Measurements from ENCODE around the gene PTPN4. TPM values are rescaled to one million over a fixed set of nuclear protein-coding genes. Genes with fewer than 3 reads are reported as not detected.

The PTPN4 gene
- total RNA-seq, 1 experiment from 2014 or later = 8.0 TPM

DNA sequence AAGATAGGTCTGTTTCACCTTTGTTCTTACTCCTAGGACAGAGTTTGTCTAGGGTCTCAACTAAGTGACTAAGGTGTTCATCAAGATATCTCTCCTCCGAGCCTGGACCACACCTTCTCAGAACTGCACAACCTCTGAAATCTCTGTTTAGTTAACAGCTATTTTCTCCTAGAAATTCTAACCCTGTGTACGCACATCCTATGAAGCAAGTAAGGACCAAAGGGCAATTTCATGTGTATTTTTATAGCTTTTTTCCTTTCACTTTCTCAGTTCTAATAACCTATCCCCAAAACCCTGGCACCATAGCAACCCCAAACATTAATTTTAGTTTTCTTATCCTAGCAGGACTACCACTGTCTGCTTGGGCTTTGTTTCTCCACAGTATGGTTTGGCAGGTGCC is 59.1 kb downstream of the PTPN4 start:
- no peak overlapping the region for H3K27ac ChIP-seq
- H3K9me3 ChIP-seq (replicated peaks) = no peaks in the 10 kb centered on the region
- H3K4me3 ChIP-seq = no peak overlapping the region
- H3K4me1 ChIP-seq (replicated peaks) = peaks cover 43% of the 10 kb centered on the region
- DNase-seq (ENCODE audit: low read depth in 1 of 2, low spot score in 2 of 2) = no peak
- no peaks in the 10 kb centered on the region for H3K27me3 ChIP-seq (replicated peaks)
- no peaks in the 10 kb centered on the region for H3K36me3 ChIP-seq

DNA sequence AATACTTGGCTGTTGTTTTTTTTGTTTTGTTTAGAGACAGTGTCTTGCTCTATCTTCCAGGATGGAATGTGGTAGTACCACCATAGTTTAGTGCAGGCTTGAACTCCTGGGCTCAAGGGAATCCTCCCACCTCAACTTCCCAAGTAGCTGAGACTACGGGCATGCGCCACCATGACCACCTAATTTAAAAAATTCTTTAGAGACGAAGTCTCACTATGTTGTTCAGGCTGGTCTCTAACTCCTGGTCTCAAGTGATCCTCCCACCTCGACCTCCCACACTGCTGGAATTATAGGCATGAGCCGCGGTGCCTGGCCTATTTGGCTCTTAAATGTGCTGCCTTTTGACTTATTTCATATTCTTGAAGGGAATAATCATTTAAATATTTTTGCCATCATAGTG is 60.1 kb downstream of the PTPN4 start:
- Histone ChIP-seq H3K4me1 (replicated peaks) (peaks cover 45% of the 10 kb centered on the region), H3K27me3 (replicated peaks) (no peaks in the 10 kb centered on the region), H3K4me3 (no peak overlapping the region), H3K9me3 (replicated peaks) (no peaks in the 10 kb centered on the region), H3K27ac (peak overlapping the region; percentile 30; the same call in 1 of the 2 replicates), H3K36me3 (no peaks in the 10 kb centered on the region)
- no peak for DNase-seq (ENCODE audit: low read depth in 1 of 2, low spot score in 2 of 2)

DNA sequence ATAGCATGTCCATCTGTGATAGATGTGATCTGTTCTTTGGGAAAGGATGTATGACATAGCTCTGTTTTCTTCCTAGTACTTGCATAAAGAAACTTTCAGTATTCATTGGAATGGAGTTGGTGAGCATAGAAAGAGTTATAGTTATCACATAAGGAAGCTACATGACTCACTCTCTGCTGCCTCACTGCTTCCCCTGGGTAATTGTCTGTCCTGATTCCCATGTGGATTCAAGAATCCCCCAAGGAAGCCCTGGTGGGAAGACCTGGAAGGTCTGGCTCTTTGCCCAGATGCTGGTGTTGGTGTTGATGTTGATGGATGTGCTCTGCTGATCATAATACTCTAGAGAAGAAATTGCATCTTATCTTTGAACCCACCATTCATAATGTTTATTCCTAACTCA is 60.6 kb downstream of the PTPN4 start:
- peak; percentile 82 to 89 for DNase-seq (ENCODE audit: low read depth in 1 of 2, low spot score in 2 of 2)
- Histone ChIP-seq H3K4me3 (no peak overlapping the region), H3K9me3 (replicated peaks) (no peaks in the 10 kb centered on the region), H3K27ac (peak overlapping the region; percentile 30; the same call in 1 of the 2 replicates), H3K4me1 (replicated peaks) (peaks cover 45% of the 10 kb centered on the region), H3K27me3 (replicated peaks) (no peaks in the 10 kb centered on the region), H3K36me3 (no peaks in the 10 kb centered on the region)

DNA sequence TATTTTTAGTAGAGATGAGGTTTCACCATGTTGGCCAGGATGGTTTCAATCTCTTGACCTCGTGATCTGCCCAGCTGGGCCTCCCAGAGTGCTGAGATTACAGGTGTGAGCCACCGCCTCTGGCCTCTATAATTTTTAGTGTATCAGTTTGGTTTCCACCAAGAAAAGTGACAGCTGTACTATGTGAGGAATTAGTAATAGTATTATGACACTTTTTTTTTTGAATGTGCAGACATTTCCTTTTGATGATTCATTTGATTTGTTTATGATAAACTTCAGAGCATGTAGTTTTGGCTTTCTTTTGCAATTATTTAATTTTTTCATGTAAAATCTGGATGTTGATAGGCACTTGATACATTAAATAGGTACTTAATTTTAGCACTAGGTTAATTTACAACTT is 61.5 kb downstream of the PTPN4 start:
- Histone ChIP-seq H3K4me3 (no peak overlapping the region), H3K27ac (no peak overlapping the region), H3K9me3 (replicated peaks) (no peaks in the 10 kb centered on the region), H3K4me1 (replicated peaks) (peaks cover 45% of the 10 kb centered on the region), H3K27me3 (replicated peaks) (no peaks in the 10 kb centered on the region), H3K36me3 (no peaks in the 10 kb centered on the region)
- no peak for DNase-seq (ENCODE audit: low read depth in 1 of 2, low spot score in 2 of 2)

DNA sequence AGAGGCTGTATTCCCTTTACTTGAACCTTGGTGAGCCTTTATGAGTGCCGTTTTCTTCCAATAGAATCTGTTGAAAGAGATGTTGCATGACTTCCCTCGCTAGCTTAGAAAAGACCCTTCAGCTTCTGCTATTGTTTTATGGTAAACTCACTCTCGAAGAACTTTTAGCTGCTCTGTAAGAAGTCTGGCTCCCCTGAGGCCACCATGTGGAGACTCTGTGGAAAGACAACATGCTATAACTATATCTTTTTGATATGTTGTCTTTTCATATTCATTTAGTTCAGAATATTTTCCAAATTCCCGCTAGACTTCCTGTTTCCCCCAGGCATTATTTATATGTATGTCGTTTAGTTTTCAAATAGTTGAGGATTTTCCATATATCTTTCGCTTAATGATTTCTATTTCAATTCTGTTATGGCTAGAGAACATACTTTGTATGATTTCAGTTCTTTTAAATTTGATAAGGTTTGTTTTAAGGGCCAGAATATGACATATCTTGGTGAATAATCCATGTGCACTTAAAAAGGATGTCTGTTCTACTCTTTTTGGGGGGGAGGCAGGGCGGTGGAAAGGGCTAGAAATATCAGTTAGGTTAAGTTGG is 64.1 kb downstream of the PTPN4 start:
- Histone ChIP-seq H3K9me3 (replicated peaks) (no peaks in the 10 kb centered on the region), H3K4me3 (no peak overlapping the region), H3K36me3 (no peaks in the 10 kb centered on the region), H3K4me1 (replicated peaks) (peaks cover 54% of the 10 kb centered on the region), H3K27me3 (replicated peaks) (no peaks in the 10 kb centered on the region), H3K27ac (no peak overlapping the region)
- peak; percentile 31 to 49 for DNase-seq (ENCODE audit: low read depth in 1 of 2, low spot score in 2 of 2)

- DNase-seq (ENCODE audit: low read depth in 1 of 2, low spot score in 2 of 2) = no peak
- Histone ChIP-seq H3K27me3 (replicated peaks) (no peaks in the 10 kb centered on the region), H3K9me3 (replicated peaks) (no peaks in the 10 kb centered on the region), H3K4me1 (replicated peaks) (peaks cover 32% of the 10 kb centered on the region), H3K27ac (no peak overlapping the region), H3K4me3 (no peak overlapping the region), H3K36me3 (no peaks in the 10 kb centered on the region)
Observed at GRCh38 chr2:119826370-119826961, 66.7 kb downstream of the PTPN4 start.

GRCh38 chr2:119827866-119828507 is 68.3 kb downstream of the PTPN4 start:
- Histone ChIP-seq H3K27ac (no peak overlapping the region), H3K4me1 (replicated peaks) (peaks cover 17% of the 10 kb centered on the region), H3K4me3 (no peak overlapping the region), H3K36me3 (no peaks in the 10 kb centered on the region), H3K27me3 (replicated peaks) (no peaks in the 10 kb centered on the region), H3K9me3 (replicated peaks) (no peaks in the 10 kb centered on the region)
- DNase-seq (ENCODE audit: low read depth in 1 of 2, low spot score in 2 of 2) = no peak

- Histone ChIP-seq H3K4me1 (replicated peaks) (no peaks in the 10 kb centered on the region), H3K4me3 (no peak overlapping the region), H3K36me3 (no peaks in the 10 kb centered on the region), H3K9me3 (replicated peaks) (no peaks in the 10 kb centered on the region), H3K27ac (no peak overlapping the region), H3K27me3 (replicated peaks) (no peaks in the 10 kb centered on the region)
- no peak for DNase-seq (ENCODE audit: low read depth in 1 of 2, low spot score in 2 of 2)
Observed at GRCh38 chr2:119836455-119837142, 76.9 kb downstream of the PTPN4 start.

GRCh38 chr2:119837350-119837749 is 77.6 kb downstream of the PTPN4 start:
- Histone ChIP-seq H3K27me3 (replicated peaks) (no peaks in the 10 kb centered on the region), H3K36me3 (no peaks in the 10 kb centered on the region), H3K9me3 (replicated peaks) (no peaks in the 10 kb centered on the region), H3K27ac (no peak overlapping the region), H3K4me3 (no peak overlapping the region), H3K4me1 (replicated peaks) (no peaks in the 10 kb centered on the region)
- DNase-seq (ENCODE audit: low read depth in 1 of 2, low spot score in 2 of 2) = no peak

GRCh38 chr2:119837759-119838158 is 78.0 kb downstream of the PTPN4 start:
- Histone ChIP-seq H3K36me3 (no peaks in the 10 kb centered on the region), H3K27me3 (replicated peaks) (no peaks in the 10 kb centered on the region), H3K4me3 (no peak overlapping the region), H3K9me3 (replicated peaks) (no peaks in the 10 kb centered on the region), H3K27ac (no peak overlapping the region), H3K4me1 (replicated peaks) (no peaks in the 10 kb centered on the region)
- DNase-seq (ENCODE audit: low read depth in 1 of 2, low spot score in 2 of 2) = no peak

DNA sequence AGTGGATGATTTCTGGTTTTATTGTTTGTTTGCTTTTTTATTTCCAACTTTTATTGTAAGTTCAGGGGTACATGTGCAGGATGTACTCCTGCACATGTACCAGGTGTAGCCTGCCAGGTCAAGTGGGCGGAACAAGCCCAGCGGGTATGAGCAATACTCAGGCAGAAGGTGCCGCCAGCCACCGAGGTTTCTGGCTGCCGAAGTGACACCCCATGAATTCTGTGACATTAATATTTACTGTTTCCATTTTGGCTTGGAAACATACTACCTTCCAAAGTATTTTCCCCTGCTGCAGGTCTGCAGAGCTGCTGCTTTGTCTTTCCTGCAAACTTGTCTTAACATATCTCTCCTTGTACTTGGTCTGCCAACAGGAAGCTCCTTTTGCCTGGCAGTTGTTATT is 78.5 kb downstream of the PTPN4 start:
- Histone ChIP-seq H3K4me1 (replicated peaks) (no peaks in the 10 kb centered on the region), H3K27ac (no peak overlapping the region), H3K36me3 (no peaks in the 10 kb centered on the region), H3K4me3 (no peak overlapping the region), H3K27me3 (replicated peaks) (no peaks in the 10 kb centered on the region), H3K9me3 (replicated peaks) (no peaks in the 10 kb centered on the region)
- DNase-seq (ENCODE audit: low read depth in 1 of 2, low spot score in 2 of 2) = no peak

- H3K9me3 ChIP-seq (replicated peaks) = no peaks in the 10 kb centered on the region
- no peak for DNase-seq (ENCODE audit: low read depth in 1 of 2, low spot score in 2 of 2)
- H3K4me1 ChIP-seq (replicated peaks) = no peaks in the 10 kb centered on the region
- no peak overlapping the region for H3K27ac ChIP-seq
- no peaks in the 10 kb centered on the region for H3K36me3 ChIP-seq
- H3K4me3 ChIP-seq = no peak overlapping the region
- H3K27me3 ChIP-seq (replicated peaks) = no peaks in the 10 kb centered on the region
Observed at GRCh38 chr2:119841550-119841949, 81.8 kb downstream of the PTPN4 start.

DNA sequence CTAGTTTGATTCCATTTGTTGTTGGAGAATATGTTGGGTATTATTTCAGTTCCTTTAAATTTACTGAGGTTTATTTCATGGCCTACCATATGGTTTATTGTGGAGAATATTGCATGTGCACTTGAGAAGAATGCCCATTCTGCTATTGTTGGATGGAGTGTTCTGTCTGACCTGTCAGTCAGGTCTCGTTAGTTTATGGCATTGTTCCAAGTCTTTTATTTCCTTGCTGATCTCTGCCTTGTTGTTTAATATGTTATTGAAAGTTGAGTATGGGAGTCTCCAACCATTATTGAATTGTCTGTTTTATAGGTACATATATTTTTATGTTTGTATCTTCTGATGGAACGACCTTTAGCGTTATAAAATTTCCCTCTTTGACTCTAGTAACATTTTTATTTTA is 86.3 kb downstream of the PTPN4 start:
- H3K9me3 ChIP-seq (replicated peaks) = no peaks in the 10 kb centered on the region
- no peak overlapping the region for H3K4me3 ChIP-seq
- no peak overlapping the region for H3K27ac ChIP-seq
- no peaks in the 10 kb centered on the region for H3K27me3 ChIP-seq (replicated peaks)
- no peaks in the 10 kb centered on the region for H3K36me3 ChIP-seq
- no peaks in the 10 kb centered on the region for H3K4me1 ChIP-seq (replicated peaks)
- no peak for DNase-seq (ENCODE audit: low read depth in 1 of 2, low spot score in 2 of 2)

All from SJSA1 (cell line).